HepG2 (cell line): ENCODE data around the gene SPI1. TPM values are rescaled to one million over a fixed set of nuclear protein-coding genes. Genes with fewer than 3 reads are reported as not detected.

ENCODE experiments used
- ATAC-seq: fragments of 200-7000 bp; cut with Tn5 transposase; 3 replicates; pipeline ENCODE4 v1.9.1; 2020; ENCODE audit warnings: mild to moderate bottlenecking, moderate library complexity
- BruUV-seq: library from RNA; stranded (reverse); fragments of 400-500 nt; replicated peaks from 2 replicates; lab custom pipeline; 2021; lab: Mats Ljungman, UMichigan
- CTCF ChIA-PET: fragments of 300-600 bp; formaldehyde crosslinking; extraction: SDS; loops from one replicate; lab custom pipeline; 2021; ENCODE audit warnings: low total read pairs, inconsistent platforms, low intra/inter-chr PET ratio; lab: Yijun Ruan, JAX
- POLR2A ChIA-PET: fragments of 350-600 bp; sonication (Branson Sonifier 250); formaldehyde crosslinking; loops from one replicate; lab custom pipeline; 2020; ENCODE audit warnings: antibody characterized with exemption, inconsistent platforms; lab: Yijun Ruan, JAX
- DNase-seq: peaks from one replicate; pipeline ENCODE4 v3.0.0-alpha.2; 2015; ENCODE audit warnings: low spot score
- FAIRE-seq: peaks from 3 replicates; lab custom pipeline; 2011; peaks lifted over from hg19 to GRCh38; lab: Jason Lieb, UNC
- H2AFZ ChIP-seq: one replicate; pipeline ENCODE4 v1.6.1; 2011; ENCODE audit warnings: low read length, inconsistent platforms
- H3K27ac ChIP-seq: fragments of 300-600 bp; 3 replicates; pipeline ENCODE4 v1.8.0; 2011; ENCODE audit warnings: mixed run types, mild to moderate bottlenecking, mixed read lengths, low read length, inconsistent platforms; ENCODE audit not compliant: insufficient read depth; ENCODE audit errors: extremely low read length
- H3K27me3 ChIP-seq, 2 experiments: fragments of 200-600 bp in 1 of 2; 2 replicates in 1 of 2; 3 replicates in 1 of 2; pipeline versions ENCODE4 v1.6.0 to v1.8.0; 2011; ENCODE audit warnings: low read length in 2 of 2, mild to moderate bottlenecking in 2 of 2, moderate library complexity in 2 of 2, inconsistent platforms in 1 of 2; ENCODE audit not compliant: insufficient read depth in 2 of 2, control insufficient read depth in 1 of 2
- H3K36me3 ChIP-seq, 2 experiments: fragments of 200-600 bp in 1 of 2; replicated peaks in 1 of 2; 2 replicates in 1 of 2; 3 replicates in 1 of 2; pipeline versions ENCODE4 v1.5.1 to v1.8.0; 2011; ENCODE audit warnings: low read length in 2 of 2, inconsistent platforms in 1 of 2; ENCODE audit not compliant: insufficient read depth in 2 of 2, control insufficient read depth in 1 of 2
- H3K4me1 ChIP-seq: 2 replicates; pipeline ENCODE4 v1.5.1; 2012; ENCODE audit warnings: low read length, inconsistent platforms; ENCODE audit not compliant: insufficient read depth
- H3K4me2 ChIP-seq: 2 replicates; pipeline ENCODE4 v1.6.0; 2011; ENCODE audit warnings: low read depth, low read length, inconsistent platforms
- H3K4me3 ChIP-seq, 3 experiments: fragments of 200-600 bp in 1 of 3; sonication (generic), shearing (Covaris generic) in 1 of 3; replicated peaks in 1 of 3; 2 replicates each; pipeline ENCODE4 v1.5.1; 2011 to 2016; ENCODE audit warnings: low read length in 3 of 3, inconsistent platforms in 2 of 3, low read depth in 2 of 3, mild to moderate bottlenecking in 2 of 3, control low read depth in 1 of 3, mixed read lengths in 1 of 3; ENCODE audit not compliant: insufficient read depth in 1 of 3
- H3K79me2 ChIP-seq: one replicate; pipeline ENCODE4 v1.6.1; 2011; ENCODE audit warnings: low read length, inconsistent platforms; ENCODE audit not compliant: insufficient read depth
- H3K9ac ChIP-seq: 2 replicates; pipeline ENCODE4 v1.6.0; 2011; ENCODE audit warnings: mild to moderate bottlenecking, low read depth, low read length, inconsistent platforms; ENCODE audit not compliant: insufficient read depth
- H3K9me3 ChIP-seq: 2 replicates; pipeline ENCODE4 v1.5.1; 2012; ENCODE audit warnings: mild to moderate bottlenecking, low read length
- H4K20me1 ChIP-seq: 2 replicates; pipeline ENCODE4 v1.6.0; 2011; ENCODE audit warnings: inconsistent platforms, mild to moderate bottlenecking, low read length, moderate library complexity; ENCODE audit not compliant: insufficient read depth
- FOXM1 ChIP-seq: sonication (generic); formaldehyde crosslinking; IDR thresholded peaks from 2 replicates; pipeline ENCODE4 v1.5.0; 2020; ENCODE audit warnings: missing genetic modification reagents
- IRF2 ChIP-seq: IDR thresholded peaks from 2 replicates; pipeline ENCODE4 v1.6.1; 2018; ENCODE audit warnings: missing genetic modification reagents, missing compliant biosample characterization
- REL ChIP-seq: sonication (generic); formaldehyde crosslinking; conservative IDR thresholded peaks from 2 replicates; pipeline ENCODE4 v1.8.0; 2022; ENCODE audit warnings: mild to moderate bottlenecking, missing genetic modification reagents, moderate library complexity
- ZNF33A ChIP-seq: sonication (generic); formaldehyde crosslinking; IDR thresholded peaks from 2 replicates; pipeline ENCODE4 v1.5.1; 2020; ENCODE audit warnings: missing genetic modification reagents, mild to moderate bottlenecking, moderate library complexity, borderline replicate concordance
- ZNF367 ChIP-seq: sonication (generic); formaldehyde crosslinking; IDR thresholded peaks from 2 replicates; pipeline ENCODE4 v1.4.0; 2020; ENCODE audit warnings: missing genetic modification reagents, borderline replicate concordance
- ZNF567 ChIP-seq: sonication (generic); formaldehyde crosslinking; IDR thresholded peaks from 2 replicates; pipeline ENCODE4 v1.8.1; 2023; ENCODE audit warnings: mild to moderate bottlenecking, missing genetic modification reagents, borderline replicate concordance
- ZNF768 ChIP-seq: sonication (generic); formaldehyde crosslinking; IDR thresholded peaks from 2 replicates; pipeline ENCODE4 v1.4.0; 2020; ENCODE audit warnings: missing genetic modification reagents
- ZSCAN5A ChIP-seq: sonication (generic); formaldehyde crosslinking; IDR thresholded peaks from 2 replicates; pipeline ENCODE4 v1.8.0; 2022; ENCODE audit warnings: mild to moderate bottlenecking, missing genetic modification reagents, borderline replicate concordance
- WGBS: methylation state at CpG from one replicate; pipeline ENCODE4 v1.1.6; 2017; ENCODE audit warnings: low lambda C conversion rate; 5-methylcytosine and 5-hydroxymethylcytosine counted together
- in situ Hi-C: cut with HindIII; loops from 2 replicates; pipeline ENCODE4 v1.10.0; 2017; ENCODE audit warnings: low pct_unique_long_range_greater_than_20kb; ENCODE audit not compliant: extremely low pct_ligation_motif_present
- intact Hi-C: fragments of 100-400 bp; cut with micrococcal nuclease; formaldehyde crosslinking; loops from one replicate; pipeline ENCODE4 v1.10.0; 2022; ENCODE audit not compliant: unreplicated experiment
- polyA plus RNA-seq, 8 experiments: library from polyadenylated mRNA; depleted of rRNA in 3 of 8; stranded (reverse) in 7 of 8; unstranded in 1 of 8; fragments of >200 nt; fragmentation: Illumina TruSeq in 4 of 8; extraction: Trizol in 4 of 8; gene quantifications; 2 replicates each; pipeline versions ENCODE4 v1.2.1 to v1.2.3, GENCODE V29; 2011 to 2016; ENCODE audit warnings: low read depth in 4 of 8, missing spikeins in 1 of 8, mixed read lengths in 1 of 8; ENCODE audit not compliant: insufficient read depth in 1 of 8
- total RNA-seq, 5 experiments: library from RNA; depleted of rRNA; stranded (reverse); fragments of >200 nt; fragmentation: Illumina TruSeq; extraction: Trizol; gene quantifications; 2 replicates each; pipeline ENCODE4 v1.2.3, GENCODE V29; 2016; ENCODE audit warnings: low read depth in 1 of 5
- TF ChIP-seq, protein P1 (sequence below): IDR thresholded peaks from 2 replicates; pipeline ENCODE4 v1.6.1; 2012; ENCODE audit warnings: low read length, improper control_type of control experiment
- TF ChIP-seq, protein P2 (sequence below): sonication (generic); formaldehyde crosslinking; IDR thresholded peaks from 2 replicates; pipeline ENCODE4 v1.5.1; 2020; ENCODE audit warnings: missing genetic modification reagents, mild to moderate bottlenecking, borderline replicate concordance

Gene SPI1
- total and polyA plus RNA-seq, 2 of the 13 experiments (the other 11 are each of a cell fraction or from before 2014, with no cell fraction given), result not detected

- Histone ChIP-seq H3K9me3 (no peaks in the 10 kb centered on the region), H3K79me2 (no peaks in the 10 kb centered on the region), H3K4me3 (no peak overlapping the region), H3K9ac (no peak overlapping the region), H3K27me3 (peaks cover 9 to 54% of the 10 kb centered on the region in 2 experiments; a peak in 3 of 5 replicates), H3K4me1 (peaks cover 61% of the 10 kb centered on the region), H3K27ac (no peak overlapping the region), H4K20me1 (no peaks in the 10 kb centered on the region), H2AFZ (no peak overlapping the region), H3K36me3 (no peaks in the 10 kb centered on the region), H3K4me2 (no peak overlapping the region)
- no peak for FAIRE-seq
- in situ Hi-C loops, result loop anchor here (5.0 kb wide), 1 partner anchor 174 kb away; the partner anchor contains the start of gene ARFGAP2
- no peak for ATAC-seq
- intact Hi-C loops, result no loop called here
- WGBS, result 41% methylated on average over 16 of the region's 29 CpGs
- ChIA-PET CTCF (no interaction called here), POLR2A (no interaction called here)
- no TSS peak for BruUV-seq
- DNase-seq, result no peak
- TF ChIP-seq ZNF768 (CRISPR knock-in tag) (peak; percentile 91), ZSCAN5A (CRISPR knock-in tag) (no peak)
These were observed 26.9 kb downstream of the SPI1 start for GRCh38 chr11:47351156-47352126.

DNA sequence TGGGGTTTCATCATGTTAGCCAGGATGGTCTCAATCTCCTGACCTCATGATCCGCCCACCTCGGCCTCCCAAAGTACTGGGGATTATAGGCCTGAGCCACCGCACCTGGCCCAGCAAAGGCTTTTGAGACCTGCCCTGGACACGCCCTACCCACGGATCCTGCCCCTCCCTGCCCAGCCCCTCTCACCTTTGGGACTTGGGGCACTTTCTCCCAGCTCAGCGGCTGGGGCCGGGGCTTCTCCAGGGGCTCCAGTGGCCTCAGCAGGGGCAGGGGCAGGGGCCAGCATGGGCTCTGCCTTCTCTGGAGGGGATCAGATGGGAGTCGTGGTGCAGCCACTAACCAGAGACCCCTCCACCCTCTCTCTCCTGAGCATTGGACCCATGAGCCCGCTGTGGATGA, 28.0 kb downstream of the SPI1 start:
- Histone ChIP-seq H3K79me2 (no peaks in the 10 kb centered on the region), H3K36me3 (no peaks in the 10 kb centered on the region), H3K27ac (no peak overlapping the region), H3K4me2 (peak overlapping the region; percentile 1; the same call in 1 of the 2 replicates), H3K27me3 (peaks cover 9 to 65% of the 10 kb centered on the region in 2 experiments; a peak in 3 of 5 replicates), H2AFZ (no peak overlapping the region), H3K9ac (no peak overlapping the region), H3K9me3 (no peaks in the 10 kb centered on the region), H3K4me1 (peaks cover 55% of the 10 kb centered on the region), H3K4me3 (no peak overlapping the region), H4K20me1 (no peaks in the 10 kb centered on the region)
- intact Hi-C loops (no loop called here), in situ Hi-C loops (loop anchor here (5.0 kb wide), 1 partner anchor 173 kb away; the partner anchor contains the start of gene ARFGAP2)
- FAIRE-seq (no peak), ATAC-seq (no peak), DNase-seq (no peak)
- no TSS peak for BruUV-seq
- CTCF ChIA-PET, result no interaction called here
- POLR2A ChIA-PET, result interaction anchor here (1.6 kb wide), 1 partner anchor 9 kb away, joined by 3 read pairs; no protein-coding TSS in a partner anchor
- WGBS, result 39% methylated on average over 8 of the region's 9 CpGs
- TF ChIP-seq, protein P1, sequence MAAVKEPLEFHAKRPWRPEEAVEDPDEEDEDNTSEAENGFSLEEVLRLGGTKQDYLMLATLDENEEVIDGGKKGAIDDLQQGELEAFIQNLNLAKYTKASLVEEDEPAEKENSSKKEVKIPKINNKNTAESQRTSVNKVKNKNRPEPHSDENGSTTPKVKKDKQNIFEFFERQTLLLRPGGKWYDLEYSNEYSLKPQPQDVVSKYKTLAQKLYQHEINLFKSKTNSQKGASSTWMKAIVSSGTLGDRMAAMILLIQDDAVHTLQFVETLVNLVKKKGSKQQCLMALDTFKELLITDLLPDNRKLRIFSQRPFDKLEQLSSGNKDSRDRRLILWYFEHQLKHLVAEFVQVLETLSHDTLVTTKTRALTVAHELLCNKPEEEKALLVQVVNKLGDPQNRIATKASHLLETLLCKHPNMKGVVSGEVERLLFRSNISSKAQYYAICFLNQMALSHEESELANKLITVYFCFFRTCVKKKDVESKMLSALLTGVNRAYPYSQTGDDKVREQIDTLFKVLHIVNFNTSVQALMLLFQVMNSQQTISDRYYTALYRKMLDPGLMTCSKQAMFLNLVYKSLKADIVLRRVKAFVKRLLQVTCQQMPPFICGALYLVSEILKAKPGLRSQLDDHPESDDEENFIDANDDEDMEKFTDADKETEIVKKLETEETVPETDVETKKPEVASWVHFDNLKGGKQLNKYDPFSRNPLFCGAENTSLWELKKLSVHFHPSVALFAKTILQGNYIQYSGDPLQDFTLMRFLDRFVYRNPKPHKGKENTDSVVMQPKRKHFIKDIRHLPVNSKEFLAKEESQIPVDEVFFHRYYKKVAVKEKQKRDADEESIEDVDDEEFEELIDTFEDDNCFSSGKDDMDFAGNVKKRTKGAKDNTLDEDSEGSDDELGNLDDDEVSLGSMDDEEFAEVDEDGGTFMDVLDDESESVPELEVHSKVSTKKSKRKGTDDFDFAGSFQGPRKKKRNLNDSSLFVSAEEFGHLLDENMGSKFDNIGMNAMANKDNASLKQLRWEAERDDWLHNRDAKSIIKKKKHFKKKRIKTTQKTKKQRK, result no peak
- TF ChIP-seq IRF2 (CRISPR knock-in tag), result no peak
- TF ChIP-seq FOXM1, result no peak
- TF ChIP-seq REL (CRISPR knock-in tag), result no peak
- TF ChIP-seq, protein P2, sequence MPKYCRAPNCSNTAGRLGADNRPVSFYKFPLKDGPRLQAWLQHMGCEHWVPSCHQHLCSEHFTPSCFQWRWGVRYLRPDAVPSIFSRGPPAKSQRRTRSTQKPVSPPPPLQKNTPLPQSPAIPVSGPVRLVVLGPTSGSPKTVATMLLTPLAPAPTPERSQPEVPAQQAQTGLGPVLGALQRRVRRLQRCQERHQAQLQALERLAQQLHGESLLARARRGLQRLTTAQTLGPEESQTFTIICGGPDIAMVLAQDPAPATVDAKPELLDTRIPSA (CRISPR knock-in tag), result no peak
- TF ChIP-seq ZNF367 (CRISPR knock-in tag), result no peak
- no peak for TF ChIP-seq ZNF33A (CRISPR knock-in tag)
- no peak for TF ChIP-seq ZNF567 (CRISPR knock-in tag)
